CD4-positive, alpha-beta T cell (primary cell): Measurements from ENCODE around the gene PSAPL1. TPM values are rescaled to one million over a fixed set of nuclear protein-coding genes. Genes with fewer than 3 reads are reported as not detected.

Source experiments
- ATAC-seq: fragments of 200-7000 bp; cut with Tn5 transposase; one replicate; pipeline ENCODE4 v1.10.0; 2022; ENCODE audit warnings: mild to moderate bottlenecking; ENCODE audit not compliant: poor library complexity
- CTCF ChIA-PET: fragments of 350-600 bp; sonication (Branson Sonifier 250); formaldehyde crosslinking; loops from one replicate; lab custom pipeline; 2021; ENCODE audit warnings: antibody characterized with exemption, inconsistent platforms; lab: Charles Lee
- POLR2A ChIA-PET: fragments of 350-600 bp; sonication (Branson Sonifier 250); formaldehyde crosslinking; loops from one replicate; lab custom pipeline; 2021; ENCODE audit warnings: antibody characterized with exemption, inconsistent platforms; lab: Charles Lee
- DNase-seq, 14 experiments: peaks; one replicate each; pipeline ENCODE4 v3.0.0-alpha.2; 2013 to 2020; ENCODE audit warnings: mixed read lengths in 2 of 14
- H3K27ac ChIP-seq, 2 donors: one replicate each; pipeline versions ENCODE4 v1.5.1 to v1.7.0; 2013; ENCODE audit warnings: low read length in 2 of 2, low read depth in 1 of 2, mild to moderate bottlenecking in 1 of 2
- H3K27me3 ChIP-seq, 2 experiments: 1 replicate in 1 of 2; 2 replicates in 1 of 2; pipeline versions ENCODE4 v1.6.1 to v1.7.0; 2013; ENCODE audit warnings: low read length in 2 of 2, control low read depth in 1 of 2, mild to moderate bottlenecking in 1 of 2, moderate library complexity in 1 of 2; ENCODE audit not compliant: insufficient read depth in 2 of 2, control insufficient read depth in 1 of 2
- H3K36me3 ChIP-seq: one replicate; pipeline ENCODE4 v1.6.1; 2013; ENCODE audit warnings: low read length, control low read depth; ENCODE audit not compliant: insufficient read depth
- H3K4me1 ChIP-seq: one replicate; pipeline ENCODE4 v1.6.1; 2013; ENCODE audit warnings: low read length, control low read depth; ENCODE audit not compliant: insufficient read depth
- H3K4me3 ChIP-seq: one replicate; pipeline ENCODE4 v1.5.1; 2013; ENCODE audit warnings: mild to moderate bottlenecking, low read length, moderate library complexity
- H3K9me3 ChIP-seq, 2 experiments: 1 replicate in 1 of 2; 2 replicates in 1 of 2; pipeline versions ENCODE4 v1.6.1 to v1.7.0; 2013; ENCODE audit warnings: low read length in 2 of 2, mild to moderate bottlenecking in 2 of 2, control low read depth in 1 of 2, moderate library complexity in 1 of 2; ENCODE audit not compliant: control insufficient read depth in 1 of 2, insufficient read depth in 1 of 2
- H3K27ac Mint-ChIP-seq: one replicate; pipeline ENCODE4 v1.8.0; 2020; ENCODE audit warnings: mixed read lengths
- H3K27me3 Mint-ChIP-seq: one replicate; pipeline ENCODE4 v1.8.0; 2021; ENCODE audit warnings: mixed read lengths
- H3K36me3 Mint-ChIP-seq: one replicate; pipeline ENCODE4 v1.8.0; 2021; ENCODE audit warnings: low read depth, mixed read lengths
- H3K4me1 Mint-ChIP-seq: one replicate; pipeline ENCODE4 v1.8.0; 2021; ENCODE audit warnings: low read depth, mixed read lengths
- H3K4me3 Mint-ChIP-seq: one replicate; pipeline ENCODE4 v1.8.0; 2020; ENCODE audit warnings: mild to moderate bottlenecking, mixed read lengths
- H3K9me3 Mint-ChIP-seq: one replicate; pipeline ENCODE4 v1.8.0; 2020; ENCODE audit warnings: mixed read lengths
- intact Hi-C, 2 experiments: fragments of 100-400 bp; cut with DNase I in 1 of 2; cut with micrococcal nuclease in 1 of 2; formaldehyde crosslinking; loops; one replicate each; pipeline versions ENCODE4 v1.15.1 to v1.9.0; 2023 to 2025; cut with DNase I, micrococcal nuclease
- microRNA-seq: library from miRNA; unstranded; fragments of <30 nt; microRNA quantifications from one replicate; pipeline ENCODE4 v1.2.0, GENCODE V29; 2021; ENCODE audit warnings: borderline microRNAs expressed, borderline replicate concordance
- total RNA-seq, 174 experiments: library from RNA in 2 of 174; stranded (reverse) in 2 of 174; gene quantifications; one replicate each; pipeline ENCODE4 v1.2.3 and lab custom pipeline; 2021 to 2026
- TF ChIP-seq, protein P1 (sequence below): fragments of 200-600 bp; IDR thresholded peaks from one replicate; pipeline ENCODE4 v1.8.0; 2022; ENCODE audit warnings: antibody characterized with exemption, mild to moderate bottlenecking

The PSAPL1 gene
- total RNA-seq, 2 experiments from 2014 or later: not detected

DNA sequence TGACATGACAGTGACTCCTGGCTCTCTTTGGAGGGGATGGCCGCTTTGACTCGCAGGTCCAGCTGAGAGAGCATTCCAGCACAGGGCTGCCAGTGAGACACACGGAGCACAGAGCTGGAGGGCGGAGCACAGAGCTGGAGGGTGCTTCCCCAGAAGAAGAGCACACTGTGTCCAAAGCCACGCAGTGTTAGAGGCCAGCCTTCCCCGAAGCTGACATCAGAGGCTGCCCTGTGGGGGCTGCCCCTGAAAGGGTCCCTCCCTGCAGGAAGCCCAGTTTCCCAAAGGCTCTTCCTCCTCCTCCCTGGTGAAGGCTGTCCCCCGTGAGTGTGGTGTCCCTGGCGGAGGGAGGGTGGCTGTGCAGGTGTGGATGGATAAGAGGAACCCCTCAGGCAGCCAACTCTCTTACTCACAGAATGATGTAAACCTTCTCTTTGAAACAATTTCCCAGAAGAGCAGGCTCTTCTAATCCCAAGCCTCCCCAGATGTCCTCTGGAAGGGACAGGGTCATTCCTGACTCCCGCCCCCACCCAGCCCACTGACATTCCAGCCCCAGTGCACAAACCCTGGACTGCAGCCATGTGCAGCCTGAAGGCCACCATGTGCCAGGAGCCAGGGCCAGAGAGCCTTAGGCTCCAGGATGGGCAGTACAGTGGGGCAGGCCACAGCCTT is 53.4 kb downstream of the PSAPL1 start:
- H3K4me3 Mint-ChIP-seq: no peak overlapping the region
- no peaks in the 10 kb centered on the region for H3K9me3 Mint-ChIP-seq
- H3K27ac ChIP-seq: no peak overlapping the region
- no peaks in the 10 kb centered on the region for H3K36me3 Mint-ChIP-seq
- peak in 1 of 14 experiments; percentile 17 for DNase-seq
- H3K4me1 ChIP-seq: no peaks in the 10 kb centered on the region
- ChIA-PET CTCF (no interaction called here), POLR2A (no interaction called here)
- peaks cover 38% of the 10 kb centered on the region for H3K27me3 Mint-ChIP-seq
- H3K4me3 ChIP-seq: no peak overlapping the region
- TF ChIP-seq, protein P1, sequence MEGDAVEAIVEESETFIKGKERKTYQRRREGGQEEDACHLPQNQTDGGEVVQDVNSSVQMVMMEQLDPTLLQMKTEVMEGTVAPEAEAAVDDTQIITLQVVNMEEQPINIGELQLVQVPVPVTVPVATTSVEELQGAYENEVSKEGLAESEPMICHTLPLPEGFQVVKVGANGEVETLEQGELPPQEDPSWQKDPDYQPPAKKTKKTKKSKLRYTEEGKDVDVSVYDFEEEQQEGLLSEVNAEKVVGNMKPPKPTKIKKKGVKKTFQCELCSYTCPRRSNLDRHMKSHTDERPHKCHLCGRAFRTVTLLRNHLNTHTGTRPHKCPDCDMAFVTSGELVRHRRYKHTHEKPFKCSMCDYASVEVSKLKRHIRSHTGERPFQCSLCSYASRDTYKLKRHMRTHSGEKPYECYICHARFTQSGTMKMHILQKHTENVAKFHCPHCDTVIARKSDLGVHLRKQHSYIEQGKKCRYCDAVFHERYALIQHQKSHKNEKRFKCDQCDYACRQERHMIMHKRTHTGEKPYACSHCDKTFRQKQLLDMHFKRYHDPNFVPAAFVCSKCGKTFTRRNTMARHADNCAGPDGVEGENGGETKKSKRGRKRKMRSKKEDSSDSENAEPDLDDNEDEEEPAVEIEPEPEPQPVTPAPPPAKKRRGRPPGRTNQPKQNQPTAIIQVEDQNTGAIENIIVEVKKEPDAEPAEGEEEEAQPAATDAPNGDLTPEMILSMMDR: no peak
- no peaks in the 10 kb centered on the region for H3K4me1 Mint-ChIP-seq
- no peak for ATAC-seq
- no peaks in the 10 kb centered on the region for H3K36me3 ChIP-seq
- H3K27ac Mint-ChIP-seq: no peak overlapping the region
- peaks cover 23 to 24% of the 10 kb centered on the region in 2 experiments for H3K27me3 ChIP-seq
- intact Hi-C loops: no loop called here
- H3K9me3 ChIP-seq: peaks cover 0 to 29% of the 10 kb centered on the region in 2 experiments

Small RNAs within 50 kb of the gene (microRNA-seq; reads per million reads assigned to microRNA genes)
- not detected for gene MIR4274

Other genes starting within 250 kb of the PSAPL1 start
- gene SORCS2, start 242.4 kb downstream of the PSAPL1 start, total RNA-seq: not detected